Liver (tissue), 9 donors: ENCODE data around the gene FGD5. TPM values are rescaled to one million over a fixed set of nuclear protein-coding genes. Genes with fewer than 3 reads are reported as not detected.

ENCODE experiments used
- DNase-seq: peaks from one replicate; pipeline ENCODE4 v3.0.0-alpha.2; 2017; ENCODE audit warnings: low spot score
- H3K27ac ChIP-seq, 2 donors: one replicate each; pipeline ENCODE4 v1.7.0; 2013; ENCODE audit warnings: inconsistent platforms in 2 of 2, low read length in 2 of 2, control low read depth in 1 of 2, low read depth in 1 of 2, mild to moderate bottlenecking in 1 of 2
- H3K27me3 ChIP-seq, 4 donors: one replicate each; pipeline versions ENCODE4 v1.6.1 to v1.7.0; 2013; ENCODE audit warnings: low read length in 3 of 4, inconsistent platforms in 1 of 4, mild to moderate bottlenecking in 1 of 4, moderate library complexity in 1 of 4; ENCODE audit not compliant: control insufficient read depth in 4 of 4, insufficient read depth in 4 of 4
- H3K36me3 ChIP-seq, 4 donors: one replicate each; pipeline versions ENCODE4 v1.6.1 to v1.7.0; 2013; ENCODE audit warnings: low read length in 3 of 4, mild to moderate bottlenecking in 3 of 4, low read depth in 1 of 4, moderate library complexity in 1 of 4; ENCODE audit not compliant: control insufficient read depth in 4 of 4, insufficient read depth in 3 of 4
- H3K4me1 ChIP-seq, 4 donors: one replicate each; pipeline versions ENCODE4 v1.6.1 to v1.7.0; 2013; ENCODE audit warnings: low read length in 3 of 4, mild to moderate bottlenecking in 3 of 4, moderate library complexity in 1 of 4; ENCODE audit not compliant: control insufficient read depth in 4 of 4, insufficient read depth in 4 of 4
- H3K4me3 ChIP-seq, 3 donors: one replicate each; pipeline versions ENCODE4 v1.6.1 to v1.7.0; 2013; ENCODE audit warnings: low read length in 3 of 3, control low read depth in 1 of 3, low read depth in 1 of 3, mild to moderate bottlenecking in 1 of 3
- H3K9ac ChIP-seq, 2 donors: one replicate each; pipeline ENCODE4 v1.7.0; 2013; ENCODE audit warnings: low read length in 2 of 2, mild to moderate bottlenecking in 2 of 2, moderate library complexity in 2 of 2, control low read depth in 1 of 2, low read depth in 1 of 2
- H3K9me3 ChIP-seq, 4 donors: one replicate each; pipeline versions ENCODE4 v1.6.1 to v1.7.0; 2013; ENCODE audit warnings: low read length in 3 of 4; ENCODE audit not compliant: control insufficient read depth in 4 of 4
- ATF3 ChIP-seq: IDR thresholded peaks from 2 replicates; pipeline ENCODE4 v1.6.1; 2016; ENCODE audit warnings: antibody characterized with exemption
- CTCF ChIP-seq: fragments of 150-350 bp; IDR thresholded peaks from 2 replicates; pipeline ENCODE4 v1.5.1; 2017; ENCODE audit warnings: improper control_type of control experiment, low read depth, low read length; ENCODE audit not compliant: missing input control
- EGR1 ChIP-seq, 2 donors: IDR thresholded peaks; 2 replicates each; pipeline ENCODE4 v1.6.1; 2016 to 2018; ENCODE audit warnings: antibody characterized with exemption in 2 of 2, low read depth in 2 of 2
- FOXA1 ChIP-seq: IDR thresholded peaks from 2 replicates; pipeline ENCODE4 v1.6.1; 2016; ENCODE audit warnings: antibody characterized with exemption
- FOXA2 ChIP-seq: IDR thresholded peaks from 2 replicates; pipeline ENCODE4 v1.6.1; 2016; ENCODE audit warnings: antibody characterized with exemption
- GABPA ChIP-seq, 2 donors: IDR thresholded peaks in 1 of 2; conservative IDR thresholded peaks in 1 of 2; 2 replicates each; pipeline ENCODE4 v1.6.1; 2016; ENCODE audit warnings: antibody characterized with exemption in 2 of 2, mild to moderate bottlenecking in 1 of 2, moderate library complexity in 1 of 2
- HNF4A ChIP-seq, 2 donors: conservative IDR thresholded peaks; 2 replicates each; pipeline ENCODE4 v1.6.1; 2016; ENCODE audit warnings: antibody characterized with exemption in 2 of 2, mild to moderate bottlenecking in 2 of 2
- HNF4G ChIP-seq: IDR thresholded peaks from 2 replicates; pipeline ENCODE4 v1.6.1; 2016; ENCODE audit warnings: antibody characterized with exemption
- JUND ChIP-seq, 2 donors: IDR thresholded peaks; 2 replicates each; pipeline ENCODE4 v1.6.1; 2016; ENCODE audit warnings: antibody characterized with exemption in 2 of 2
- MAX ChIP-seq: IDR thresholded peaks from 2 replicates; pipeline ENCODE4 v1.6.1; 2016; ENCODE audit warnings: antibody characterized with exemption
- NR2F2 ChIP-seq: IDR thresholded peaks from 2 replicates; pipeline ENCODE4 v1.6.1; 2016; ENCODE audit warnings: antibody characterized with exemption
- RAD21 ChIP-seq, 2 donors: IDR thresholded peaks; 2 replicates each; pipeline ENCODE4 v1.6.1; 2016; ENCODE audit warnings: antibody characterized with exemption in 2 of 2, mild to moderate bottlenecking in 2 of 2
- RXRA ChIP-seq, 2 donors: IDR thresholded peaks; 2 replicates each; pipeline ENCODE4 v1.6.1; 2017 to 2018; ENCODE audit warnings: antibody characterized with exemption in 2 of 2, mild to moderate bottlenecking in 1 of 2
- SP1 ChIP-seq: IDR thresholded peaks from 2 replicates; pipeline ENCODE4 v1.6.1; 2018; ENCODE audit warnings: antibody characterized with exemption, mild to moderate bottlenecking
- TAF1 ChIP-seq: conservative IDR thresholded peaks from 2 replicates; pipeline ENCODE4 v1.6.1; 2016; ENCODE audit warnings: antibody characterized with exemption, mild to moderate bottlenecking
- YY1 ChIP-seq: IDR thresholded peaks from 2 replicates; pipeline ENCODE4 v1.6.1; 2016; ENCODE audit warnings: antibody characterized with exemption, mild to moderate bottlenecking
- WGBS: extraction: QIAGEN DNeasy Blood & Tissue Kit; methylation state at CpG from one replicate; pipeline ENCODE4 v1.1.7; 2013; 5-methylcytosine and 5-hydroxymethylcytosine counted together
- polyA plus RNA-seq, 2 donors: library from polyadenylated mRNA; stranded (reverse) in 1 of 2; unstranded in 1 of 2; fragments of 200-250 nt in 1 of 2; fragments of >200 nt in 1 of 2; fragmentation: Nextera tagmentation in 1 of 2; extraction: Ambion mirVana in 1 of 2; gene quantifications; one replicate each; pipeline versions ENCODE4 v1.2.1 to v1.2.3, GENCODE V29; 2013 to 2015
- total RNA-seq, 2 donors: library from RNA; depleted of rRNA; stranded (reverse); fragments of >200 nt; gene quantifications; one replicate each; pipeline ENCODE4 v1.2.3, GENCODE V29; 2014
- TF ChIP-seq, protein P1 (sequence below): IDR thresholded peaks from 2 replicates; pipeline ENCODE4 v1.6.1; 2016; ENCODE audit warnings: antibody characterized with exemption
- donor health status: healthy.
- donor health status: healthy.
- donor health status: healthy.
- donor health status: healthy.
- donor health status: healthy.

The FGD5 gene
- total and polyA plus RNA-seq, 4 donors, result 2.0 to 6.3 (median 3.1) TPM

- no peaks in the 10 kb centered on the region for H3K27me3 ChIP-seq
- DNase-seq, result no peak
- no peaks in the 10 kb centered on the region for H3K9me3 ChIP-seq
- H3K27ac ChIP-seq, result no peak overlapping the region
- TF ChIP-seq JUND (IDR thresholded peaks at IDR 0.05), result no peak
- no peak for TF ChIP-seq ATF3
- no peak overlapping the region for H3K9ac ChIP-seq
- 92% methylated on average over 16 of the region's 16 CpGs for WGBS
- no peak overlapping the region for H3K4me3 ChIP-seq
- no peaks in the 10 kb centered on the region for H3K36me3 ChIP-seq
- peaks cover 0 to 5% (median 0%) of the 10 kb centered on the region in 4 donors for H3K4me1 ChIP-seq
Measured at GRCh38 chr3:14821151-14821550, 2.4 kb downstream of the FGD5 start.

- TF ChIP-seq MAX (no peak), HNF4A (conservative IDR thresholded peaks at IDR 0.05) (no peak), EGR1 (IDR thresholded peaks at IDR 0.05; ENCODE audit: low read depth in 2 of 2) (no peak), NR2F2 (no peak), RAD21 (IDR thresholded peaks at IDR 0.05) (no peak), RXRA (IDR thresholded peaks at IDR 0.05) (no peak), SP1 (no peak), FOXA2 (no peak), TAF1 (no peak), ATF3 (no peak), GABPA (IDR thresholded peaks at IDR 0.05 in 1 of 2, conservative IDR thresholded peaks at IDR 0.05 in 1 of 2) (no peak)
- DNase-seq, result no peak
Measured at GRCh38 chr3:14822134-14822533, 3.4 kb downstream of the FGD5 start.

DNA sequence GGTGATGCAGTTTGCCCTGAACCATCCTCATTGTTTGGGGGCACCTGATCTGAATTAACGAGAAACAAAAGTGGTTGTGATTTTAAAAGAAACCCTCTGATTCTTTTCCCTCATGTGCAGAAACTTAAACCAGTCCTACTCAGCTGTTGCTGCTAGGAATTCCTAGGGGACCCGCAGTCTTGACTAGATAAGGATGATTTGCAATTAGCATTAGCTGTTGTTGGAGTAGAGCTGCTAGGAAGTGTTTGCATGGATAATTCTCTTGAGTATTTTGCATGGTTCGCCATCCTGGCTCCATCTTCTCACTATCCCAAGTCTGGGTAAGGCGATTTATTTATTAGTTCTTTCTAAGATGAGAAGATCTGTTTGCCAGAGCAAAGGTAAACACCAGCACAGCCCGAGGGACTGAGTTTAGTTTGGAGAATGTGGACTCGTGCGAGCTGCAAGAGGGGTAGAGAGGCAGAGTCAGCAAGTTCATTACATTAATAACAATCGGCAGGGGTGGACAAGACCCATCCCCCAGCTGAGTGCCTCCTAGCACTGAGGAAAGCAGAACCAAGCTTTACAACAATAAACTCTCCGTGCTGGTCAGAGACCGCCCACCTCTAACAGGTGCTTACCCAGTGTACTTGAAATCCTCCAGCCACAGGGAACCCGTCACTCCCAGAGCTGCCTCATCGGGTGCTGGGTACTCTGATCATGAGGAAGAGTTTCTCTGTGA is 4.1 kb downstream of the FGD5 start:
- Histone ChIP-seq H3K27ac (peak overlapping the region in 1 of 2 donors; percentile 20), H3K27me3 (no peaks in the 10 kb centered on the region), H3K36me3 (no peaks in the 10 kb centered on the region), H3K4me3 (no peak overlapping the region), H3K9ac (no peak overlapping the region), H3K9me3 (no peaks in the 10 kb centered on the region), H3K4me1 (peaks cover 0 to 5% (median 0%) of the 10 kb centered on the region in 4 donors)
- WGBS, result 30% methylated on average over 12 of the region's 12 CpGs
- DNase-seq, result no peak
- TF ChIP-seq GABPA (IDR thresholded peaks at IDR 0.05 in 1 of 2, conservative IDR thresholded peaks at IDR 0.05 in 1 of 2), result no peak
- TF ChIP-seq FOXA2, result no peak
- TF ChIP-seq NR2F2, result no peak
- TF ChIP-seq RXRA (IDR thresholded peaks at IDR 0.05), result no peak
- no peak for TF ChIP-seq SP1
- TF ChIP-seq HNF4A (conservative IDR thresholded peaks at IDR 0.05), result no peak
- no peak for TF ChIP-seq YY1
- TF ChIP-seq JUND (IDR thresholded peaks at IDR 0.05), result no peak
- TF ChIP-seq HNF4G, result no peak
- no peak for TF ChIP-seq CTCF
- TF ChIP-seq MAX, result no peak
- no peak for TF ChIP-seq RAD21 (IDR thresholded peaks at IDR 0.05)
- TF ChIP-seq EGR1 (IDR thresholded peaks at IDR 0.05; ENCODE audit: low read depth in 2 of 2), result no peak
- no peak for TF ChIP-seq TAF1
- TF ChIP-seq FOXA1, result no peak
- TF ChIP-seq, protein P1, sequence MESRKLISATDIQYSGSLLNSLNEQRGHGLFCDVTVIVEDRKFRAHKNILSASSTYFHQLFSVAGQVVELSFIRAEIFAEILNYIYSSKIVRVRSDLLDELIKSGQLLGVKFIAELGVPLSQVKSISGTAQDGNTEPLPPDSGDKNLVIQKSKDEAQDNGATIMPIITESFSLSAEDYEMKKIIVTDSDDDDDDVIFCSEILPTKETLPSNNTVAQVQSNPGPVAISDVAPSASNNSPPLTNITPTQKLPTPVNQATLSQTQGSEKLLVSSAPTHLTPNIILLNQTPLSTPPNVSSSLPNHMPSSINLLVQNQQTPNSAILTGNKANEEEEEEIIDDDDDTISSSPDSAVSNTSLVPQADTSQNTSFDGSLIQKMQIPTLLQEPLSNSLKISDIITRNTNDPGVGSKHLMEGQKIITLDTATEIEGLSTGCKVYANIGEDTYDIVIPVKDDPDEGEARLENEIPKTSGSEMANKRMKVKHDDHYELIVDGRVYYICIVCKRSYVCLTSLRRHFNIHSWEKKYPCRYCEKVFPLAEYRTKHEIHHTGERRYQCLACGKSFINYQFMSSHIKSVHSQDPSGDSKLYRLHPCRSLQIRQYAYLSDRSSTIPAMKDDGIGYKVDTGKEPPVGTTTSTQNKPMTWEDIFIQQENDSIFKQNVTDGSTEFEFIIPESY, result no peak
- no peak for TF ChIP-seq ATF3

More at GRCh38 chr3:14822134-14822533, 3.4 kb downstream of the FGD5 start:
- no peak overlapping the region for H3K27ac ChIP-seq
- no peak overlapping the region for H3K9ac ChIP-seq
- no peaks in the 10 kb centered on the region for H3K9me3 ChIP-seq
- 86% methylated on average over 3 of the region's 3 CpGs for whole genome bisulfite sequencing
- no peak overlapping the region for H3K4me3 ChIP-seq
- no peaks in the 10 kb centered on the region for H3K27me3 ChIP-seq
- no peaks in the 10 kb centered on the region for H3K36me3 ChIP-seq
- H3K4me1 ChIP-seq, result peaks cover 0 to 5% (median 0%) of the 10 kb centered on the region in 4 donors
